ENCODE results near the gene ARHGAP1.

The ARHGAP1 gene

DNA sequence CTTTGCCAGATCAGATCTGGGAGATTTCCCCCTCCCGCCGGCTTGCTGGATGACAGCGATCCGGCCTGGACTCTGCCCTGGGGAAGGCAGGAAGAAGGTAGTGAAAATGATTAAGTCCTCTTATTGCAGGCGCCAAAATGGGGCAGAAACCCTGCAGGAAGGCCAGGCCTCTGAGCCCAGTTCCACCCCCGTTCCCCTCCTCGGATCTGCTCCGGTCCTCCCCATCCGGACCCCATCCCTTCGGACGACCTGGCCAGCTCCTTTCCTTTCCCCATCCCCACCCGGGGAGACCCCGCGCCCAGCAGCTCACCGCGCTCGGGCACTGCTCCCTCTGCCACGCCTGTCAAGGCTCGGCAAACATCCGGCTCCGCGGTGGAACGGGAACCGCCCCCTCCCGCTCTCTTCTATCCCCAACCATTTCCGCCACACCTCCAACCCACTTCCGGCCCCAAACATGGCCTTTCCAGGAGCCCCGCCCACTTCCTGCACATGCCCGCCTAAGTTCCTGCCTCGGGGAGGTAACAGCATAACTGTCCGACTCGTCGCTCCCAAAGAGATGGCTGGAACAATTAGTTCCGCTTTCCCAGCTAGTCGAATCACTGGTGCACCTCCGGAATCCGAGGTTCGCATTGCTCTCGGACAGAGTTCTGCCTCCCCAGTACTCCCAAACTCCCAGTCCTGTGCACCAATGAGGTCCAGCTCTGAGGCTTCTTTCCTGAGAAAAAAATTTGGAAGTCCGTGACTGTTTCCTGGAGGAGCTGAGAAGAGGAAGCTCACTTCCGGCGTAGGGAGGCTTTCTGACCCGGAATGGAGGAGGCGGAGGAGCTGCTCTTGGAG is at the start of gene ARHGAP1, which contains the start of gene ZNF408:
TSS of gene ARHGAP1 (minus strand) at position 379 of the 837 bp plus-strand sequence. CDS start 4,512 bp downstream, outside the sequence.
TSS of gene ZNF408 (plus strand) at position 791 of the 837 bp plus-strand sequence. CDS start at position 808, 17 bp downstream.
- H3K36me3 ChIP-seq (ENCODE audit: low read depth): peaks cover 37% of the 10 kb centered on the region
- no peaks in the 10 kb centered on the region for H3K27me3 ChIP-seq (ENCODE audit: insufficient read depth, poor library complexity, severe bottlenecking)
- TF ChIP-seq, protein P1, sequence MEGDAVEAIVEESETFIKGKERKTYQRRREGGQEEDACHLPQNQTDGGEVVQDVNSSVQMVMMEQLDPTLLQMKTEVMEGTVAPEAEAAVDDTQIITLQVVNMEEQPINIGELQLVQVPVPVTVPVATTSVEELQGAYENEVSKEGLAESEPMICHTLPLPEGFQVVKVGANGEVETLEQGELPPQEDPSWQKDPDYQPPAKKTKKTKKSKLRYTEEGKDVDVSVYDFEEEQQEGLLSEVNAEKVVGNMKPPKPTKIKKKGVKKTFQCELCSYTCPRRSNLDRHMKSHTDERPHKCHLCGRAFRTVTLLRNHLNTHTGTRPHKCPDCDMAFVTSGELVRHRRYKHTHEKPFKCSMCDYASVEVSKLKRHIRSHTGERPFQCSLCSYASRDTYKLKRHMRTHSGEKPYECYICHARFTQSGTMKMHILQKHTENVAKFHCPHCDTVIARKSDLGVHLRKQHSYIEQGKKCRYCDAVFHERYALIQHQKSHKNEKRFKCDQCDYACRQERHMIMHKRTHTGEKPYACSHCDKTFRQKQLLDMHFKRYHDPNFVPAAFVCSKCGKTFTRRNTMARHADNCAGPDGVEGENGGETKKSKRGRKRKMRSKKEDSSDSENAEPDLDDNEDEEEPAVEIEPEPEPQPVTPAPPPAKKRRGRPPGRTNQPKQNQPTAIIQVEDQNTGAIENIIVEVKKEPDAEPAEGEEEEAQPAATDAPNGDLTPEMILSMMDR (IDR thresholded peaks at IDR 0.05; ENCODE audit: poor library complexity, severe bottlenecking): no peak
- peak; percentile 99 for DNase-seq (ENCODE audit: low spot score)
- no peaks in the 10 kb centered on the region for H3K4me1 ChIP-seq (ENCODE audit: insufficient read depth, poor library complexity, severe bottlenecking)
- peak within 1 kb of the TSS; percentile 67 for H3K27ac ChIP-seq (ENCODE audit: poor library complexity, severe bottlenecking)
- no peaks in the 10 kb centered on the region for H3K9me3 ChIP-seq (ENCODE audit: severe bottlenecking)
- ATAC-seq (ENCODE audit: low read depth): peak; percentile 94
- peak within 1 kb of the TSS; percentile 76 for H3K4me3 ChIP-seq (ENCODE audit: severe bottlenecking)

DNA sequence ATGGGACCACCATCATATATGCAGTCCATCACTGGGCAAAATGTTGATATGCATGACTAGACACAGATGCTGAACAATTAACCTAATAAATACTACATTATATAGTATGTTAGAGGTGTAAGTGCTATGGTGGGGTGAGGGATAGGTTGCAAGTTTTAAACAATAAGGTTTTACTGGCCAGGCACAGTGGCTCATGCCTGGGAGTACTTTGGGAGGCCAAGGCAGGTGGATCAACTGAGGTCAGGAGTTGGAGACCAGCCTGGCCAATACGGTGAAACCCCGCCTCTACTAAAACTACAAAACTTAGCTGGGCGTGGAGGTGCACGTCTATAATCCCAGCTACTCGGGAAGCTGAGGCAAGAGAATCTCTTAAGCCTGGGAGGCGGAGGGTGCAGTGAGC is 46.7 kb upstream of the ARHGAP1 start:
- TF ChIP-seq, protein P1 (IDR thresholded peaks at IDR 0.05; ENCODE audit: poor library complexity, severe bottlenecking): no peak
- Histone ChIP-seq H3K9me3 (ENCODE audit: severe bottlenecking) (no peaks in the 10 kb centered on the region), H3K4me3 (ENCODE audit: severe bottlenecking) (no peak overlapping the region), H3K27ac (ENCODE audit: poor library complexity, severe bottlenecking) (no peak overlapping the region), H3K4me1 (ENCODE audit: insufficient read depth, poor library complexity, severe bottlenecking) (no peaks in the 10 kb centered on the region), H3K36me3 (ENCODE audit: low read depth) (peaks cover 96% of the 10 kb centered on the region), H3K27me3 (ENCODE audit: insufficient read depth, poor library complexity, severe bottlenecking) (no peaks in the 10 kb centered on the region)
- DNase-seq (ENCODE audit: low spot score) (no peak), ATAC-seq (ENCODE audit: low read depth) (no peak)

DNA sequence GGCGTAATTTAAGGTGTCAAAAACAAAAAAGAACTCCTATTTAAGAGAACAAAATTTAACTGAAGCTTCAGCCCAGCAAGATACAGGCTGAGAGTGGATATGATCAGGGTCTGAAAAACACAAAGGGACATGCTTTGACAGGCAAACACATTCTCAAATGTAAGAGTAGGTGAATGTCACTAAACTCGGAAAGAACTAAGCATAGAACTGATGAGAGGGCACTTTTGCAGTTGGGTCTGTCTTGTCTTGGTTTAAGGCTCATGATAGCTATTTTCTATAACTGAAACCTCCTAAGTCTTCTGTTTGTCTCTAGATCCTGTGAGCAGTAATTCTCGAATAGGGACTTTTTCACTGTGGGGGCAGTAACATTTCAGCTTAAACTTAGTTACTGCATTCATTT is 45.6 kb upstream of the ARHGAP1 start:
- TF ChIP-seq, protein P1 (IDR thresholded peaks at IDR 0.05; ENCODE audit: poor library complexity, severe bottlenecking): no peak
- Histone ChIP-seq H3K27ac (ENCODE audit: poor library complexity, severe bottlenecking) (no peak overlapping the region), H3K27me3 (ENCODE audit: insufficient read depth, poor library complexity, severe bottlenecking) (no peaks in the 10 kb centered on the region), H3K36me3 (ENCODE audit: low read depth) (peaks cover 95% of the 10 kb centered on the region), H3K4me1 (ENCODE audit: insufficient read depth, poor library complexity, severe bottlenecking) (no peaks in the 10 kb centered on the region), H3K9me3 (ENCODE audit: severe bottlenecking) (no peaks in the 10 kb centered on the region), H3K4me3 (ENCODE audit: severe bottlenecking) (no peak overlapping the region)
- ATAC-seq (ENCODE audit: low read depth): no peak
- no peak for DNase-seq (ENCODE audit: low spot score)

DNA sequence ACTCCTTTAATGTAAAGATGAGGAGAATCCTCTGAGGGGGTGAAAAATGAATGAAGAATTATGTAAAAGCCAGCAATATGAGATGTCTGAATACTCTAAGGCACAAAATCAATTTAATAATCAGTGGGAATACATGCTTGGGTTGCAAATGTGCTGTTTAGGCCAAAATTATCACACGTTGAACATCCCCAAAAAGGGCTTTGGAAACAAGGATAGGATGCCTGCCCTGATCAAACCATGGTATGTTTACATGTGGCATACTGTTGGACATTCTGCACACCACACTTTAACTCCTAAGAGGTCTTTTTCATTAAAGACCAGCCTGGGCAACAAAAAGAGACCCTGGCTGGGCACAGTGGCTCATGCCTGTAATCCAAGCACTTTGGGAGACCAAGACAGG is 44.9 kb upstream of the ARHGAP1 start:
- DNase-seq (ENCODE audit: low spot score) (no peak), ATAC-seq (ENCODE audit: low read depth) (no peak)
- Histone ChIP-seq H3K27me3 (ENCODE audit: insufficient read depth, poor library complexity, severe bottlenecking) (no peaks in the 10 kb centered on the region), H3K4me1 (ENCODE audit: insufficient read depth, poor library complexity, severe bottlenecking) (no peaks in the 10 kb centered on the region), H3K9me3 (ENCODE audit: severe bottlenecking) (no peaks in the 10 kb centered on the region), H3K27ac (ENCODE audit: poor library complexity, severe bottlenecking) (no peak overlapping the region), H3K36me3 (ENCODE audit: low read depth) (peaks cover 93% of the 10 kb centered on the region), H3K4me3 (ENCODE audit: severe bottlenecking) (no peak overlapping the region)
- TF ChIP-seq, protein P1 (IDR thresholded peaks at IDR 0.05; ENCODE audit: poor library complexity, severe bottlenecking): no peak
